ENCODE measurements around the gene ADAM22. TPM values are rescaled to one million over a fixed set of nuclear protein-coding genes. Genes with fewer than 3 reads are reported as not detected.

ADAM22 gene
- total and polyA plus RNA-seq, 2 experiments from 2014 or later: 2.7 to 18.7 TPM

GRCh38 chr7:88218836-88219605 lies 285.0 kb downstream of the ADAM22 start:
- Mint-ChIP-seq H3K4me3 (peak overlapping the region; percentile 87), H3K27ac (peak overlapping the region; percentile 14), H3K4me1 (peaks cover 47% of the 10 kb centered on the region), H3K27me3 (ENCODE audit: insufficient read depth, low read depth, poor library complexity) (peaks cover 5% of the 10 kb centered on the region), H3K9me3 (no peaks in the 10 kb centered on the region), H3K36me3 (ENCODE audit: low read depth) (peaks cover 17% of the 10 kb centered on the region)
- DNase-seq (ENCODE audit: low spot score): peak; percentile 60
- Histone ChIP-seq H3F3A (replicated peaks; ENCODE audit: low read depth) (no peaks in the 10 kb centered on the region), H4K20me1 (replicated peaks; ENCODE audit: insufficient read depth) (0 out of 2 replicates have a peak, but pooled peaks cover 3% of the 10 kb centered on the region), H3K9me2 (ENCODE audit: insufficient read depth) (no peaks in the 10 kb centered on the region), H3K27ac (ENCODE audit: low read depth) (no peak overlapping the region; the same call in 1 of the 2 replicates), H3K36me3 (ENCODE audit: insufficient read depth) (no peaks in the 10 kb centered on the region), H3K4me1 (ENCODE audit: insufficient read depth) (peaks cover 51% of the 10 kb centered on the region), H3K4me2 (peak overlapping the region; percentile 100), H2AFZ (peak overlapping the region; percentile 89; the same call in 1 of the 2 replicates), H3K79me2 (replicated peaks; ENCODE audit: insufficient read depth) (peaks cover 32% of the 10 kb centered on the region), H3K27me3 (ENCODE audit: insufficient read depth) (no peaks in the 10 kb centered on the region), H3K4me3 (peak overlapping the region; percentile 92)
- 0 out of 2 replicates have a peak, but pooled peaks have one; percentile 25 for TF ChIP-seq CREB1 (CRISPR knock-in tag; IDR thresholded peaks at IDR 0.05; ENCODE audit: low read depth)
- TF ChIP-seq POLR2AphosphoS5 (IDR thresholded peaks at IDR 0.05; ENCODE audit: low read depth): no peak
- ATAC-seq: peak; percentile 52

GRCh38 chr7:88219781-88220747 lies 286.0 kb downstream of the ADAM22 start, which contains the start of gene SRI:
SRI (minus strand) TSS chr7:88220038; CDS start chr7:88220026, 12 bp downstream.
- Histone ChIP-seq H3K4me3 (peak within 1 kb of the TSS; percentile 92), H3K9me2 (ENCODE audit: insufficient read depth) (no peaks in the 10 kb centered on the region), H3K79me2 (replicated peaks; ENCODE audit: insufficient read depth) (peaks cover 28% of the 10 kb centered on the region), H4K20me1 (replicated peaks; ENCODE audit: insufficient read depth) (0 out of 2 replicates have a peak, but pooled peaks cover 3% of the 10 kb centered on the region), H3K27me3 (ENCODE audit: insufficient read depth) (no peaks in the 10 kb centered on the region), H3K4me1 (ENCODE audit: insufficient read depth) (peaks cover 46% of the 10 kb centered on the region), H3F3A (replicated peaks; ENCODE audit: low read depth) (no peaks in the 10 kb centered on the region), H3K36me3 (ENCODE audit: insufficient read depth) (no peaks in the 10 kb centered on the region), H3K27ac (ENCODE audit: low read depth) (peak within 1 kb of the TSS; percentile 83), H2AFZ (peak within 1 kb of the TSS; percentile 100), H3K4me2 (peak within 1 kb of the TSS; percentile 100)
- peak within 1 kb of the TSS; percentile 100 for H3K27ac Mint-ChIP-seq
- peak within 1 kb of the TSS; percentile 87 for H3K4me3 Mint-ChIP-seq
- ATAC-seq (peak; percentile 97), DNase-seq (ENCODE audit: low spot score) (peak; percentile 88)
- peaks cover 39% of the 10 kb centered on the region for H3K4me1 Mint-ChIP-seq
- H3K27me3 Mint-ChIP-seq (ENCODE audit: insufficient read depth, low read depth, poor library complexity): peaks cover 3% of the 10 kb centered on the region
- peaks cover 9% of the 10 kb centered on the region for H3K36me3 Mint-ChIP-seq (ENCODE audit: low read depth)
- H3K9me3 Mint-ChIP-seq: no peaks in the 10 kb centered on the region
- TF ChIP-seq EZH2phosphoT487 (IDR thresholded peaks at IDR 0.05; ENCODE audit: unreplicated experiment) (no peak), CTCF (conservative IDR thresholded peaks at IDR 0.05; ENCODE audit: low read depth in 2 of 2) (peak; percentile 43 to 60), REST (IDR thresholded peaks at IDR 0.05; ENCODE audit: unreplicated experiment) (no peak), EZH2 (IDR thresholded peaks at IDR 0.05; ENCODE audit: low read depth, unreplicated experiment) (no peak), STAT1 (IDR thresholded peaks at IDR 0.05; ENCODE audit: unreplicated experiment) (no peak)

All from GM23338 (cell line).